SU-DHL-6 (cell line): ENCODE measurements around the gene DNAJC24.
"Not testable (repeated sequence)": the region's sequence is repeated elsewhere in the genome, so short reads cannot be mapped to it uniquely, and the experiment has no call there.

ENCODE experiments used
- H2AFZ ChIP-seq: fragments of 200-600 bp; sonication (generic); 2 replicates; pipeline ENCODE4 v1.6.1; 2014; ENCODE audit warnings: low read depth, mild to moderate bottlenecking, moderate library complexity, mixed read lengths, antibody characterized with exemption, low read length; ENCODE audit not compliant: severe bottlenecking
- H3F3A ChIP-seq: fragments of 200-600 bp; shearing (Covaris generic); 2 replicates; pipeline ENCODE4 v1.6.0; 2016; ENCODE audit warnings: antibody characterized with exemption, mild to moderate bottlenecking; ENCODE audit not compliant: insufficient read depth
- H3K27ac ChIP-seq: fragments of 200-600 bp; sonication (generic); 2 replicates; pipeline ENCODE4 v1.5.1; 2016; ENCODE audit warnings: low read depth, mild to moderate bottlenecking, low read length, moderate library complexity, mixed read lengths
- H3K27me3 ChIP-seq: fragments of 200-600 bp; sonication (generic), shearing (Covaris generic); 2 replicates; pipeline ENCODE4 v1.6.0; 2014; ENCODE audit warnings: mild to moderate bottlenecking, low read length
- H3K36me3 ChIP-seq: fragments of 200-600 bp; sonication (generic); 2 replicates; pipeline ENCODE4 v1.6.1; 2014; ENCODE audit warnings: mild to moderate bottlenecking, low read length, mixed read lengths
- H3K4me2 ChIP-seq: fragments of 300-600, 200-600 bp; shearing (Covaris generic), sonication (generic); 2 replicates; pipeline ENCODE4 v1.6.0; 2014; ENCODE audit warnings: low read length, low read depth, mild to moderate bottlenecking; ENCODE audit not compliant: poor library complexity, severe bottlenecking
- H3K4me3 ChIP-seq: fragments of 200-600 bp; sonication (generic); 2 replicates; pipeline ENCODE4 v1.5.1; 2014; ENCODE audit warnings: antibody characterized with exemption, low read length, mild to moderate bottlenecking, mixed read lengths; ENCODE audit not compliant: insufficient read depth, poor library complexity, severe bottlenecking
- H3K79me2 ChIP-seq: fragments of 200-600 bp; sonication (generic); 2 replicates; pipeline ENCODE4 v1.6.1; 2014; ENCODE audit warnings: mild to moderate bottlenecking, low read length, moderate library complexity; ENCODE audit not compliant: insufficient read depth
- H3K9ac ChIP-seq: fragments of 200-600 bp; sonication (generic); 2 replicates; pipeline ENCODE4 v1.7.0; 2014; ENCODE audit warnings: mild to moderate bottlenecking, low read length
- H3K9me2 ChIP-seq: fragments of 200-600 bp; sonication (generic); replicated peaks from 2 replicates; pipeline ENCODE4 v1.6.1; 2014; ENCODE audit warnings: low read length; ENCODE audit not compliant: insufficient read depth
- H3K9me3 ChIP-seq: fragments of 200-600 bp; sonication (generic); 2 replicates; pipeline ENCODE4 v1.6.1; 2014; ENCODE audit warnings: low read length, mixed read lengths; ENCODE audit not compliant: insufficient read depth
- H4K20me1 ChIP-seq: fragments of 200-600 bp; sonication (generic); 2 replicates; pipeline ENCODE4 v1.6.1; 2014; ENCODE audit warnings: low read depth, mild to moderate bottlenecking, antibody characterized with exemption, low read length, moderate library complexity, mixed read lengths
- EZH2phosphoT487 ChIP-seq: fragments of 200-600 bp; sonication (generic), shearing (Covaris generic); conservative IDR thresholded peaks from 2 replicates; pipeline ENCODE4 v1.6.1; 2018; ENCODE audit warnings: mild to moderate bottlenecking, antibody characterized with exemption, low read length, moderate library complexity, mixed read lengths
- TF ChIP-seq, protein P1 (sequence below): fragments of 200-600 bp; sonication (generic); IDR thresholded peaks from one replicate; pipeline ENCODE4 v1.5.1; 2017; ENCODE audit warnings: antibody characterized with exemption, mild to moderate bottlenecking, low read length, moderate library complexity; ENCODE audit not compliant: insufficient read depth, poor library complexity, severe bottlenecking

Gene DNAJC24, protein sequence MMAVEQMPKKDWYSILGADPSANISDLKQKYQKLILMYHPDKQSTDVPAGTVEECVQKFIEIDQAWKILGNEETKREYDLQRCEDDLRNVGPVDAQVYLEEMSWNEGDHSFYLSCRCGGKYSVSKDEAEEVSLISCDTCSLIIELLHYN

DNA sequence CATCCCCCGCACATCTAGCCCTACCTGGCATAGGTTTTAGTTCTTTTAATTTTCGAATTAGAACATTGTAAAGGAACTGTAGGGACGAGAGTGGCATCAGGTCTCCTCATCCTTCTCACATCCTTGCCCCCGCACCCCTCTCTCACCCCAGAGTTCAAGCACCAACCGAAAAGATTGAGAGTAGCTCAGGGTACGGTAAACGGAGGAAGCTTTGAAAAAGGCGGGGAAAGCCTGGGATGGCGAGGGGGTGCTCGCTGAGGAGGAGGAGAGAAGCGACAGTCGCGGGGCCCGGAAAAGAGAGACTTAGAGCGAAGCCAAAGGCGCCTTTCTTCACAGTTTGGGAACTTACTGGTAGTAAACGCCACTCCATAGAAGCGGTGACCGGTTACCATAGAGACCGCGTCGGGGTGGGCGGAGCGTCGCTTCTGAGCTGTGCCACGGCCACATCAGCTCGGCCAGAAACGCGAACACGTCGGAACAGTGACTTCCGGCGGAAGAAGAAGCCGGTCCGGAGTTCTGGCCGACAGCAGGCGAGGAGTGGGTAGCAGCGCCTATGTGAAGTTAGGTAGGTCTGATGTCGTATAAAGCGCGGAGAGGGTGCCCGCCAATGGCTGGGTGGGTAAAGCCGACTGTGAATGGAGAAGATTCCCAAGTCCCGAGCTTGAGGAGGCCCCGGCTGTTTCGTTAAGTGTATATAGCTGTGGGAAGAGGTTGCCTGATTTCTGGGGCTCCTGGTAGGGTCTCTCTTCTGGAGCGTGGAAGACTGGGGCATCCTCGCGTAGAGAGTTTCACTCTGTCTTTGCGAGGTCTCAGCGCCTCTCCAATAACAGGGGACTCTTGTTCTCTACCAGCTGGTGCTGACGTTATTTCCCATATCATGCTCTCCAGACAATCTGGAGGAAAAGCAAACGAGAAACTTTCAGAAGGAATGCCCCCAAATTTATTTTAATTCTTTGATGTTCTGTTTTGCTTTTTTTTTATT, at the start of gene DNAJC24, which contains the start of gene DCDC1:
Gene DNAJC24 (plus strand): TSS at position 513 of the 982 bp plus-strand sequence. CDS start 889 bp downstream, outside the sequence.
Gene DCDC1 (minus strand): TSS at position 392 of the 982 bp plus-strand sequence. CDS start 41,459 bp downstream, outside the sequence.
- H3F3A ChIP-seq: no peaks in the 10 kb centered on the region
- H3K4me2 ChIP-seq: peak within 1 kb of the TSS; percentile 96
- H4K20me1 ChIP-seq: no peaks in the 10 kb centered on the region
- peak within 1 kb of the TSS; percentile 93 for H3K4me3 ChIP-seq
- H3K27me3 ChIP-seq: no peaks in the 10 kb centered on the region
- no peaks in the 10 kb centered on the region for H3K9me2 ChIP-seq
- no peaks in the 10 kb centered on the region; the same call in 1 of the 2 replicates for H3K36me3 ChIP-seq
- H3K79me2 ChIP-seq: peaks cover 14% of the 10 kb centered on the region
- peak within 1 kb of the TSS; percentile 73 for H3K27ac ChIP-seq
- no peak for TF ChIP-seq EZH2phosphoT487
- H3K9ac ChIP-seq: peak within 1 kb of the TSS; percentile 71
- no peaks in the 10 kb centered on the region for H3K9me3 ChIP-seq
- H2AFZ ChIP-seq: peak within 1 kb of the TSS; percentile 93

DNA sequence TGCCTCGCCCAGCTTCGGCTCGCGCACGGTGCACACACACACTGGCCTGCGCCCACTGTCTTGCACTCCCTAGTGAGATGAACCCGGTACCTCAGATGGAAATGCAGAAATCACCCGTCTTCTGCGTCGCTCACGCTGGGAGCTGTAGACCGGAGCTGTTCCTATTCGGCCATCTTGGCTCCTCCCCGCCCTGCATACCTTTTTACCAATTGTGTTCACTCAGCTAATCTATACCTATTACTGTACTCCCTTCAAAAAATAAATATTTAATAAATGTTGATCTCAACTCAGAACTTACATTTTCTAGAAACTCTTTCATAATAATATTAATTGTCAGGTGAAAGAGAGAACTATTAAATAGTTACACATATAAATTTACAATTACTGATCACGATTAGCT, 48.2 kb upstream of the DNAJC24 start:
- not testable (repeated sequence) for H3K9ac ChIP-seq, H3K79me2 ChIP-seq, H3K27me3 ChIP-seq, H3K27ac ChIP-seq, H3K36me3 ChIP-seq, H3K9me3 ChIP-seq, H4K20me1 ChIP-seq, H3K4me2 ChIP-seq, H3K9me2 ChIP-seq, H2AFZ ChIP-seq, H3F3A ChIP-seq, H3K4me3 ChIP-seq

DNA sequence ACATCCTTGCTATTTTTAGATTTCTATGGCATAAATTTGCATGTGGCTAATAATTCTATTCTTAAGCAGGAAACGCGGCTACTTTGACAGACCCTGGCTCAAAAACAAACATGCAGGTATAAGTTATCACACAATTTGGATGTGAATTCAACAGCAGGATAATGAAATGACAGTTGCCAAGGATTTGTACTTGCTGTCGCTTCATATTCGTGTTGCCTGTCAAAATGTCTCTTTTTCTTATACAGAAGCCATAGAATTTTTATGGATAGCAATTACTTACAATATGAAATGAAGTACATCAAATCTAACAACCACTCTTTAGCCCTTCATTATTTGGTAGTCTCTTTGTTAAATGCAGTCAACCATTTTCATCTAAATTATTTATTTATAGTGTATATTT, 46.5 kb upstream of the DNAJC24 start:
- no peak for TF ChIP-seq EZH2phosphoT487
- TF ChIP-seq, protein P1, sequence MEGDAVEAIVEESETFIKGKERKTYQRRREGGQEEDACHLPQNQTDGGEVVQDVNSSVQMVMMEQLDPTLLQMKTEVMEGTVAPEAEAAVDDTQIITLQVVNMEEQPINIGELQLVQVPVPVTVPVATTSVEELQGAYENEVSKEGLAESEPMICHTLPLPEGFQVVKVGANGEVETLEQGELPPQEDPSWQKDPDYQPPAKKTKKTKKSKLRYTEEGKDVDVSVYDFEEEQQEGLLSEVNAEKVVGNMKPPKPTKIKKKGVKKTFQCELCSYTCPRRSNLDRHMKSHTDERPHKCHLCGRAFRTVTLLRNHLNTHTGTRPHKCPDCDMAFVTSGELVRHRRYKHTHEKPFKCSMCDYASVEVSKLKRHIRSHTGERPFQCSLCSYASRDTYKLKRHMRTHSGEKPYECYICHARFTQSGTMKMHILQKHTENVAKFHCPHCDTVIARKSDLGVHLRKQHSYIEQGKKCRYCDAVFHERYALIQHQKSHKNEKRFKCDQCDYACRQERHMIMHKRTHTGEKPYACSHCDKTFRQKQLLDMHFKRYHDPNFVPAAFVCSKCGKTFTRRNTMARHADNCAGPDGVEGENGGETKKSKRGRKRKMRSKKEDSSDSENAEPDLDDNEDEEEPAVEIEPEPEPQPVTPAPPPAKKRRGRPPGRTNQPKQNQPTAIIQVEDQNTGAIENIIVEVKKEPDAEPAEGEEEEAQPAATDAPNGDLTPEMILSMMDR: no peak
- no peaks in the 10 kb centered on the region for H3K9me2 ChIP-seq
- H3K9ac ChIP-seq: no peak overlapping the region
- no peaks in the 10 kb centered on the region for H3K9me3 ChIP-seq
- H3K79me2 ChIP-seq: no peaks in the 10 kb centered on the region
- H3K4me3 ChIP-seq: no peak overlapping the region
- no peaks in the 10 kb centered on the region for H3F3A ChIP-seq
- no peak overlapping the region for H2AFZ ChIP-seq
- H4K20me1 ChIP-seq: no peaks in the 10 kb centered on the region
- H3K27me3 ChIP-seq: no peaks in the 10 kb centered on the region
- no peak overlapping the region for H3K27ac ChIP-seq
- H3K36me3 ChIP-seq: no peaks in the 10 kb centered on the region
- no peak overlapping the region for H3K4me2 ChIP-seq

DNA sequence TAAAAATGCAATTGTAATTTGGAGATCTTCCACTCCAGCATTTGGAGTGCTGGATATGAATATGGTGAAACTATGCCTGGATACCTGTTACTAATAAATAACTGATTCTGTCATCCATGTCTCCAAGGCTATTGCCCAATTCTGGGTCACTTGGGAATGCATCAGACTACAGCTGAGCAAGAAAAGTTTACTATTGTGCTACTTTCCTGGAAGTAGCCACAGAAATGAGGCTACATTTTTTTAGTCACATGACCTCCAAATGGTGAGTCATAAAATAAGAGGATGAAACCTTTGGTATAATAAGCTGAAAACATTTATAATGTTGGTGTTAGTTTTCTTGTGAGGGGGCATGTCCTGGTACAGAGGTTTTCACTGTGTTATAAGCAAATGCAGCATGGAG, 44.5 kb upstream of the DNAJC24 start:
- Histone ChIP-seq H4K20me1 (no peaks in the 10 kb centered on the region), H3K27ac (no peak overlapping the region), H3K79me2 (no peaks in the 10 kb centered on the region), H3K4me2 (no peak overlapping the region), H3K36me3 (no peaks in the 10 kb centered on the region), H3K9me2 (no peaks in the 10 kb centered on the region), H3K27me3 (no peaks in the 10 kb centered on the region), H3K9me3 (no peaks in the 10 kb centered on the region), H3K9ac (no peak overlapping the region), H3K4me3 (no peak overlapping the region), H2AFZ (no peak overlapping the region), H3F3A (no peaks in the 10 kb centered on the region)
- TF ChIP-seq, protein P1: no peak
- no peak for TF ChIP-seq EZH2phosphoT487
